Activated CD8-positive, alpha-beta memory T cell treated with anti-CD3 and anti-CD28 coated beads for 4 hours (primary cell): ENCODE measurements around the gene SCAF8.

Experiments
- DNase-seq, 2 donors: peaks; one replicate each; pipeline ENCODE4 v3.0.0-alpha.2; 2020; ENCODE audit warnings: low read depth in 2 of 2

The SCAF8 gene

GRCh38 chr6:154839546-154839945, 106.3 kb downstream of the SCAF8 start:
- DNase-seq: no peak

- DNase-seq: no peak
Observed at GRCh38 chr6:154840363-154840762, 107.1 kb downstream of the SCAF8 start.

GRCh38 chr6:154841109-154841508, 107.9 kb downstream of the SCAF8 start:
- no peak for DNase-seq

DNA sequence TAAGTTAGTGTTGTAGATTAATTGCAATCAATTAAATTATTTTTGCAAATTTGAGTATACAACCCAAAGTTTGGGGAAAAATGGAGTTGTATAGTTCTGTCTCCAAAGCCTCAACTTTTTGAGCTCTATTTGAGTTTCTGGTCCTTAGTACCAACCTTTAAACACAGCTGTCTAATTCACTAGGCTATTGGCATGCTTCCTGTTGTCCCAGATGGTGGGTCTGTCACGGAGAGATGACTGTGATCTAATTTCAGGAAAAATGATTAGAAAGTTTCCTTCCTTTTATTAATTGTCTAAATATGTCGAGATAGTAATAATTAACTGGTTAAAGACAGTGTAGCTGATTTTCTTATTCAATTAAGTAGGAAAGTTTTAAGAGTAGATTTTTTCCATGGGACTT, 109.6 kb downstream of the SCAF8 start:
- DNase-seq: no peak

DNA sequence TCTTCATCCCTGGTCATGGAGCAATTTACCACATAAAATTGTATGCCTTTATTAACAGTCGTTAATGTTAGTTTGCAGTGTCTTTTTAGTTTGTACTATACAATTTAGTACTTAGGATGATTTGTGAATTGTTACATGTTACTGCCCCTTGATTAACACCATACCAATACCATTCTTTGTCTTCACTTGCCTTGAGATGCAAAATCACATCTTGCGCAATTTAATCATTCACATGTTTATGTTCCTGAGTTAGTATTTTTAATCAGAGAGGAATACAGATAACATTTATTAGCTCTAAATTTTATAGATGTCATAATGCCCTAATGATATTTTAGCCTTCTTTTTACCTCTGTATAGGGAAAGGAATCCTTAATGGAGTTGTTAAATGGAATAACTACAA, 114.1 kb downstream of the SCAF8 start:
- DNase-seq: no peak

DNA sequence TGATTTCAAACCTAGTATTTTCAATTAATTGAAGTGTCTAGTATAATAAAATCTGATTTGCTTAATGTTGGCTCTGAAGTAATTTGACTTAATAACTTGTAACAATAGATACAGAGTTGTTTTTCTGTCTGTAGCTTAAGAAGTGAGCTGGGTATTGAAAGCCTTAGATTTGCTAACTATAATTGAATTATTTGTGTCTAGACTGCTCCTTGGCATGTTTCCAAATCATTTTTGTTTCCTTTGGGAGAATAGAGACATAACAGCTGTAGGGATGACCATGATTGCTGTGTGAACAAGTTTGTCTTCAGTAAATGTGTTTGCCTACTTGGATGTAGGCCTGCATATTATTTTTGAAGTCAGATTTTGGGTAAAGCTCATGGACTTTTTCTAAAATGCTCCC, 115.4 kb downstream of the SCAF8 start:
- DNase-seq: no peak

DNA sequence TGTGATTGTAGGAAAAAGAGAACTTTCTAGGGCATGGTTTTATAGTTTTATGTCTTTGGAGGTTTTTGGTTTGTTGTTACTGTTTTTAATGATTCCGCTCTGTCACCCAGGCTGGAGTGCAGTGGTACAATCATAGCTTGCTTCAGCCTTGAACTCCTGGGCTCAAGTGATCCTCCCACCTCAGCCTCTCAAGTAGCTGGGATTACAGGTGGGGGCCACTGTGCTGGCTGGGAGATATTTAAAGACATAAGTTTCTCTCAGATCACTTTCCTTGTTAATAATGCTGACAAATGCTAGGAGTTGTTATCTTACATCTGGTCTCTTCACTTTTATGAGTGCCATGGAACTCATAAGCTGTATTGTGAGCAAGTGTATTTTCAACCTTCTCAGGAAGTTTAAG, 116.3 kb downstream of the SCAF8 start:
- DNase-seq: no peak

- no peak for DNase-seq
Observed at GRCh38 chr6:154852687-154853086, 119.5 kb downstream of the SCAF8 start.

DNA sequence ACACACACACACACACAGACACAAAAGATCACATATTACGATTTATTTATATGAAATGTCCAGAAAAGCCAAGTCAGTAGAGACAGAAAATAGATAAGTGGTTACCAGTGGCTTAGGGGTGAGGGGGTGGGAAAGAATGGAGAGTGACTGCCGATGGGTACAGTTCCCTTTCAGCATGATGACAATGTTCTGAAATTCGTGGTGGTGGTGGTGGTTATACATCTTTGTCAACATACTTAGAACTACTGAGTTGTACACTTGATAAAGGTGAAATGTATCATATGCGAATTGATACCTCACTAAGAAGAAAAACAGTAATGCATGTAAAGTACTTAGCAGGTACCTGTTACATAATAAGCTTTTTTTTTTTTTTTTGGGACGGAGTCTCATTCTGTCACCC, 124.3 kb downstream of the SCAF8 start:
- no peak for DNase-seq

GRCh38 chr6:154861825-154862224, 128.6 kb downstream of the SCAF8 start:
- no peak for DNase-seq

DNA sequence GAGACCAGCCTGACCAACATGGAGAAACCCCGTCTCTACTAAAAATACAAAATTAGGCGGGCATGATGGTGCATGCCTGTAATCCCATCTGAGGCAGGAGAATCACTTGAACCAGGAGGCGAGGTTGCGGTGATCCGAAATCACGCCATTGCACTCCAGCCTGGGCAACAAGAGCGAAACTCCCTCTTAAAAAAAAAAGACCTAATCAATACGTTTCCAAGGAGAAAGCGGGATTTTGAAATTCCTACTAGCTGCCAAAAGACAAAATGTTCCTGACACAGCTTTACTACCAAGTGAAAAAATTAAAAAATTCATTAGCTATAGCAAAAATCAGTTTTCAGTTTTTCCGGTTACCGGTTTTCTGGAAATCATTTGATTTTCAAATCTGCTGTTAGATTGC, 129.3 kb downstream of the SCAF8 start:
- DNase-seq: no peak

DNA sequence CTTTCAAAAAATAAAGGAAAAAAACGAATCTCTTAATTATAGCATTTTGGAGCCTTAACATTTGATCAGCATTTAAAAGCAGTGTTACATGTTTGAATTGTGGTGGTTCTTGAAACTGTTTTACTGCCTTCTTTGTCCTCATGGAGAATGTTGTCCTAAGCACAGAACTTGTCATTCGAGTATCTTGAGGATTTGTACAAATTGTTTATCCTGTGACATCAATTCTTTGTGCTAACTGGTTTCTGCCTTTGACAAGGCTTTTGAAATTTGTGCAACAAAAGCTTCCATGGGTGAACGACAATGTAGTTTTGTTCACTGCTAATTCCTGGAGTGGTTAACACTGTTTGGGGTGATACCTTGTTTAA, 130.8 kb downstream of the SCAF8 start:
- no peak for DNase-seq

DNA sequence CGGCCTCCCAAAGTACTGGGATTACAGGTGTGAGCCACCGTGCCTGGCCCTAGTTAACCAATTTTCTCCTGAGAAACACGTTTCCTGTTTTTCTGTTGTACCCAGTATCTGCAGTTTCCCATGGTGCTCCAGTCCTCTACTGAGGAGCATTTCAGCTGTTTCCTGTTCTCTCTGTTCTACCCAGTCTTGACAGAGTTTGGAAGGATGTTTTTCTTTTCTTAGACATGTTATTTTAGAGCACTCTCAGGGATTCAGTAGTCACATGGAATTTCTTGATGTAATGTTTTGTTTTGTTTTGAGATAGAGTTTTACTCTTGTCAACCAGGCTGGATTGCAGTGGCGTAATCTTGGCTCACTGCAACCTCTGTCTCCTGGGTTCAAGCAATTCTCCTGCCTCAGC, 132.1 kb downstream of the SCAF8 start:
- DNase-seq: no peak

DNA sequence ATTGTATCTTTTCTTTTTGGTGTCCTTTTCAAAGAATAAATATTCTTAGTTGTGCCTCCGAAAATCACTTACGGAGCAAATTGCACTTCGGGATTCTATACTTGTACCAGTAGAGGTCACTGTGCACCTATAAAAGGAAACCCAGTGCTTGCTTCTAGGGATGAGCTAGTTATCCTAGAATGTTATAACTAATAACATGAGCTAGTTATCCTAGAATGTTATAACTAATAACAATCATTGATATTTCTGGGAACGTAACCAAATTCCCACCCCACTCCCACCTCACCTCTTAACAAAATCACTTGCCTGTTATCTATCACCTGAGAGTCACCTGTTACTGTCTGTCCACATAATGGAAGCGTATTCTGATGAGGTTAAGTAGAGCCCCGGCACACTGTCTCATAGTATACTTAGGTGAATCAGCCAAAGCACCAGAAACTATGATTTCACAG, 135.0 kb downstream of the SCAF8 start:
- DNase-seq: no peak

- DNase-seq: no peak
Observed at GRCh38 chr6:154872542-154873114, 139.4 kb downstream of the SCAF8 start.

GRCh38 chr6:154873546-154873945, 140.3 kb downstream of the SCAF8 start:
- DNase-seq: no peak

DNA sequence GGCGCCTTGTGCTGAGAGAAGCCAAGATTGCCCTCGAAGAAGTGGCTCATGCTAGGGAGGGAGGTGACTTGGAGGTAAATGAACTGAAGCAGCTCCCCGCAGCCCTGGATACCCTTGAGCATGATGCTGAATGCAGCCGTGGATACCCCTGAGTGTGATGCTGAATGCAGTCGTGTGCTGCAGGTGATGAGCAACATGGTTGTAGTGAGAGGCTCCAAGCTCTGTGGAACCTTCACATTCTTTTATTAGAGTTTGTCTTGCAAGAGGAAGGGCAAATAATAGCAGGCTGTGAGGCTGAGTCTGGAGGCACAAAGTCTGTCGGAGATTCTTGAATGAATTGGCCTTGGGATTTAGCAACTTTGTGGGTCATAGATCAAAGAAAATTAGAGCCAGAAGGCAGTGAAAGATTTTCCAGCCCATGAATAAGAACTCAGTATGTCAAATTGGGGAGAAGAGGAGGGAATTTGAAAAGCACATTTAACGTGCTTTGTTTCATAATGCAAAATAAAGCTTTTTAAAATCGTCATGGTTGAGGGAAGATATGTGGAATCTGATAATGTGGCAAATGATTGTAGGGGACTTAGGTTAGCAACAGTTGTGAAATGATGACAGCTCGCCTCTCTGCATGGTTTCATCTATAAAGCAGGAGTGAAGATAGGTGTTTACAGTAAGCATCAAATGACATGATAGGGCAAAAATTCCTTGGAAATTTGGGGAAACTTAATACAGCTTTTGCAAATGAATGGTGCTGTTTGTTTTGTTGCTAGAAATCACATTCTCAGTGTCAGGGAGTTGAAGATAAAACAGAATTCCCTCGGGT, 141.8 kb downstream of the SCAF8 start:
- DNase-seq: no peak

- no peak for DNase-seq
Observed at GRCh38 chr6:154876486-154877280, 143.5 kb downstream of the SCAF8 start.

DNA sequence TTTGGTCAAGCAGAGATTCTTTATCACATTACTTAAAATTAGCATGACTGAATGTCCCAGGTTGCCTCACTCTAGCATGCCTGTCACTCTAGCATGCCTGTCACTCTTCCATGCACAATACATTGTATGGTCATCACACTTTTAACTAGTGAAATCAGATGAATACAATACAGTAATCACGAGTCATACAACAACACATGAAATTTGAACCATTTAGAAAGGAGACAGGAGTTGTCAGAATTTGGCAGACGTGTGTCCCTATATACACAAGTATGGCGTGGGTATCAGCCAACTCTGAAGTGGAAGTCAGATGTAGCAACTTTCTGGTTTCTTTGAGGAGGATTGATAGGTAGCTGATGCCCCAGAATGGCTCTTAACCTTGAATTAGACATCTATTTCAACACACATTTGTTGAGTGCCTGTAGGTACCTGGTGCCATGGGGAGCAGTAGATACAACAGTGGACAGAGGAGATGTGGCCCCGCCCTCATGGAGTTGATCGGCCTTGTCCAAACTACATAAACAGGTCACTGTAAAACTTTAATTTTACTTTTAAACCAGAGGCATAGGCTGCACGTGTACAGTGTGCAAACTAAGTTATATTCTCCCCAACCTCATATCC, 145.8 kb downstream of the SCAF8 start:
- no peak for DNase-seq

GRCh38 chr6:154882107-154882506, 148.9 kb downstream of the SCAF8 start:
- no peak for DNase-seq
